OCI-LY1 (cell line): ENCODE results near the gene CNTNAP4.

Source experiments
- H2AFZ ChIP-seq: fragments of 200-600 bp; sonication (generic), shearing (Covaris generic); 2 replicates; pipeline ENCODE4 v1.6.0; 2014; ENCODE audit warnings: antibody characterized with exemption, mild to moderate bottlenecking, low read length
- H3F3A ChIP-seq: fragments of 200-600 bp; sonication (generic), shearing (Covaris generic); 2 replicates; pipeline ENCODE4 v1.6.0; 2014; ENCODE audit warnings: mild to moderate bottlenecking, antibody characterized with exemption, low read length, moderate library complexity; ENCODE audit not compliant: insufficient read depth
- H3K27ac ChIP-seq: fragments of 200-600 bp; sonication (generic); 2 replicates; pipeline ENCODE4 v1.5.1; 2014; ENCODE audit warnings: low read length, mixed run types, mild to moderate bottlenecking, low read depth; ENCODE audit not compliant: poor library complexity, severe bottlenecking
- H3K27me3 ChIP-seq: fragments of 200-600 bp; sonication (generic); 2 replicates; pipeline ENCODE4 v1.6.0; 2014; ENCODE audit warnings: antibody characterized with exemption, mild to moderate bottlenecking, low read length, moderate library complexity; ENCODE audit not compliant: insufficient read depth
- H3K36me3 ChIP-seq: fragments of 200-600 bp; sonication (generic); 2 replicates; pipeline ENCODE4 v1.6.1; 2014; ENCODE audit warnings: mild to moderate bottlenecking, antibody characterized with exemption, low read length, moderate library complexity, mixed read lengths; ENCODE audit not compliant: insufficient read depth
- H3K4me1 ChIP-seq: fragments of 200-600 bp; sonication (generic); 2 replicates; pipeline ENCODE4 v1.5.1; 2014; ENCODE audit warnings: mild to moderate bottlenecking, low read length, moderate library complexity; ENCODE audit not compliant: insufficient read depth, severe bottlenecking
- H3K4me2 ChIP-seq: fragments of 200-600 bp; sonication (generic), shearing (Covaris generic); 2 replicates; pipeline ENCODE4 v1.6.1; 2014; ENCODE audit warnings: low read length
- H3K4me3 ChIP-seq: fragments of 200-600 bp; sonication (generic); 2 replicates; pipeline ENCODE4 v1.5.1; 2014; ENCODE audit warnings: low read length, low read depth, mild to moderate bottlenecking, mixed read lengths; ENCODE audit not compliant: poor library complexity, severe bottlenecking
- H3K79me2 ChIP-seq: fragments of 200-600 bp; shearing (Covaris generic); 2 replicates; pipeline ENCODE4 v1.6.1; 2016; ENCODE audit warnings: mixed run types, low read length, mixed read lengths; ENCODE audit not compliant: insufficient read depth
- H3K9ac ChIP-seq: fragments of 200-600 bp; sonication (generic), shearing (Covaris generic); 2 replicates; pipeline ENCODE4 v1.6.1; 2014; ENCODE audit warnings: mild to moderate bottlenecking, low read length, mixed read lengths
- H3K9me2 ChIP-seq: fragments of 200-600 bp; sonication (generic), shearing (Covaris generic); 2 replicates; pipeline ENCODE4 v1.6.1; 2014; ENCODE audit warnings: low read depth, mild to moderate bottlenecking, low read length, mixed read lengths
- H3K9me3 ChIP-seq: fragments of 200-600 bp; shearing (Covaris generic); 2 replicates; pipeline ENCODE4 v1.6.1; 2014; ENCODE audit warnings: low read length, mixed read lengths
- H4K20me1 ChIP-seq: fragments of 200-600 bp; sonication (generic), shearing (Covaris generic); 2 replicates; pipeline ENCODE4 v1.6.0; 2016; ENCODE audit warnings: mild to moderate bottlenecking, low read length; ENCODE audit not compliant: insufficient read depth
- CTCF ChIP-seq: fragments of 200-600 bp; sonication (generic), shearing (Covaris generic); IDR thresholded peaks from 2 replicates; pipeline ENCODE4 v1.5.1; 2017; ENCODE audit warnings: mild to moderate bottlenecking, antibody characterized with exemption, low read length, moderate library complexity, mixed read lengths
- EZH2 ChIP-seq: fragments of 200-600 bp; sonication (generic), shearing (Covaris generic); IDR thresholded peaks from 2 replicates; pipeline ENCODE4 v1.8.0; 2017; ENCODE audit warnings: borderline replicate concordance, mixed run types, mild to moderate bottlenecking, antibody characterized with exemption, low read length, moderate library complexity, mixed read lengths

Gene CNTNAP4

DNA sequence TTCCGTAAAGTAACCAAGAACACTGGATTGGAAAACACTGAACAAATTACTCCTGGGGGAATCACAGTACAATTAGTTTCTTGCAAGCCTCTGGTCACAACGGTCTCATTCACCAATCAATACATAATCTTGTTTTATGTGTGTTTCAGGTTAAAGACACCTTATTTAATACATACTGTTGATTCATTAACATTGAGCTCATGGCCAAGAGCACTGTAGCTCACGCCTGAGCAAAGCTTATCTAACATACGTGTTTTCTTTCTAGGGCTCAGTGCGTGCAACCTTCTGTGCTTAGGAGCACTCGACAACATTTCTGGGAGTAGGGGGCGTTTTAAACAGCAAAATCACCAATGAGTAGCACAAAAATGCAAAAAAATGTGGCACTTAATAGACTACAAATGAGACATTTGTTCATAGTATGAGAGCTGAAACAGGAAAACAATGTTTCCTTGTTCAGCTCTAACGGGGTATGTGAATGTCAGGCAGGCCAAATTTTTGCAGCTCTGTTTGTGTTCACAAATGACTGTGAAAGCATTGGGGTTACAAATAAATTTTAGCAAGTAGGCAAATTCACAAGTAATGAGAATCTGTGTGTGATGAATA is 206.2 kb downstream of the CNTNAP4 start:
- Histone ChIP-seq H3F3A (no peaks in the 10 kb centered on the region), H4K20me1 (no peaks in the 10 kb centered on the region), H3K9me2 (no peaks in the 10 kb centered on the region), H3K4me2 (no peak overlapping the region), H3K9ac (no peak overlapping the region), H3K36me3 (no peaks in the 10 kb centered on the region), H2AFZ (no peak overlapping the region), H3K4me3 (no peak overlapping the region), H3K27ac (no peak overlapping the region), H3K4me1 (no peaks in the 10 kb centered on the region), H3K27me3 (no peaks in the 10 kb centered on the region), H3K79me2 (no peaks in the 10 kb centered on the region), H3K9me3 (no peaks in the 10 kb centered on the region)
- no peak for TF ChIP-seq CTCF
- TF ChIP-seq EZH2 = no peak

DNA sequence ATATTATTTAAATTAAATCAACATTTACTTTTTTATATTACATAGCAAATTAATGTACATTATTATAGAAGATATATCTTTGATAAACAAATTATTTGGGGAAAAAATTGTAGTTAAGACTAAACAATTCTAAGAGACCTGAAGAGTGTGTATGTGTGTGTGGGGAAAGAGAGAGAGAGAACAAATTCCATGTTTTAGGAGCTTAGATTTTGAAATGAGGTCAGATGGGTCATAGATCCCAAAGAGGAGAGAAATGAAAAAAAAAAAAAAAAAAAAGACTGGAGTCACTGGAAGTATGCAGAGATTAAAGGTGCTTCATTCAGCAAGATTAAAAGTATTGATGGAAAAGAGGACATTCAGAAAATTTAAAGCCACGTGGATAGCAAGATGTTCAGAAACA is 206.8 kb downstream of the CNTNAP4 start:
- Histone ChIP-seq H3K4me3 (no peak overlapping the region), H3K27me3 (no peaks in the 10 kb centered on the region)

GRCh38 chr16:76486740-76487139 is 209.5 kb downstream of the CNTNAP4 start:
- Histone ChIP-seq H3K9me2 (no peaks in the 10 kb centered on the region), H3K4me2 (no peak overlapping the region), H4K20me1 (no peaks in the 10 kb centered on the region), H3F3A (no peaks in the 10 kb centered on the region), H3K4me1 (no peaks in the 10 kb centered on the region), H2AFZ (no peak overlapping the region), H3K9ac (no peak overlapping the region), H3K27ac (no peak overlapping the region), H3K4me3 (no peak overlapping the region), H3K79me2 (no peaks in the 10 kb centered on the region), H3K27me3 (no peaks in the 10 kb centered on the region), H3K9me3 (no peaks in the 10 kb centered on the region), H3K36me3 (no peaks in the 10 kb centered on the region)
- TF ChIP-seq CTCF (no peak), EZH2 (no peak)

More for the DNA sequence above, 206.8 kb downstream of the CNTNAP4 start:
- Histone ChIP-seq H3K9me3 (no peaks in the 10 kb centered on the region), H3K4me1 (no peaks in the 10 kb centered on the region), H3K27ac (no peak overlapping the region), H3K79me2 (no peaks in the 10 kb centered on the region), H4K20me1 (no peaks in the 10 kb centered on the region), H3F3A (no peaks in the 10 kb centered on the region), H2AFZ (no peak overlapping the region), H3K36me3 (no peaks in the 10 kb centered on the region), H3K9me2 (no peaks in the 10 kb centered on the region), H3K4me2 (no peak overlapping the region), H3K9ac (no peak overlapping the region)
- TF ChIP-seq CTCF (no peak), EZH2 (no peak)
